SK-N-SH treated with all-trans-retinoic acid at 6 μM for 48 hours (cell line): ENCODE measurements around the gene TBC1D2B.
"Not testable (repeated sequence)": the region's sequence is repeated elsewhere in the genome, so short reads cannot be mapped to it uniquely, and the experiment has no call there.

Experiments used
- ATAC-seq: fragments of 200-7000 bp; cut with Tn5 transposase; 3 replicates; pipeline ENCODE4 v1.9.1; 2020; ENCODE audit warnings: mild to moderate bottlenecking, moderate library complexity
- ARNTL ChIP-seq: fragments of 450-650 bp; formaldehyde crosslinking; IDR thresholded peaks from 2 replicates; pipeline ENCODE4 v1.5.0; 2020; ENCODE audit warnings: low read depth, mild to moderate bottlenecking, moderate library complexity, borderline replicate concordance
- BACH2 ChIP-seq: fragments of 250-450 bp; sonication (Bioruptor Pico); IDR thresholded peaks from 2 replicates; pipeline ENCODE4 v1.9.0; 2021; ENCODE audit warnings: mild to moderate bottlenecking, borderline replicate concordance
- CREB5 ChIP-seq: fragments of 250-450 bp; sonication (Bioruptor Pico); IDR thresholded peaks from 2 replicates; pipeline ENCODE4 v1.5.1; 2020; ENCODE audit warnings: low read depth, mild to moderate bottlenecking, moderate library complexity
- CSDC2 ChIP-seq: fragments of 250-450 bp; sonication (Bioruptor Pico); IDR thresholded peaks from 2 replicates; pipeline ENCODE4 v1.5.0; 2020; ENCODE audit warnings: mild to moderate bottlenecking, moderate library complexity
- GLIS3 ChIP-seq: fragments of 250-450 bp; sonication (Bioruptor Pico); IDR thresholded peaks from 2 replicates; pipeline ENCODE4 v1.5.0; 2020; ENCODE audit warnings: mild to moderate bottlenecking, moderate library complexity
- ISL1 ChIP-seq: fragments of 250-450 bp; sonication (Bioruptor Pico); IDR thresholded peaks from 2 replicates; pipeline ENCODE4 v2.1.2; 2022; ENCODE audit warnings: mild to moderate bottlenecking, moderate library complexity
- OSR1 ChIP-seq: fragments of 250-450 bp; sonication (Bioruptor Pico); IDR thresholded peaks from 2 replicates; pipeline ENCODE4 v1.8.0; 2022; ENCODE audit warnings: moderate library complexity, mild to moderate bottlenecking, inconsistent platforms
- PATZ1 ChIP-seq: fragments of 250-450 bp; sonication (Bioruptor Pico); IDR thresholded peaks from 2 replicates; pipeline ENCODE4 v1.8.0; 2020; ENCODE audit warnings: mild to moderate bottlenecking, moderate library complexity, borderline replicate concordance
- POU6F1 ChIP-seq: fragments of 250-450 bp; sonication (Bioruptor Pico); IDR thresholded peaks from 2 replicates; pipeline ENCODE4 v1.8.0; 2021; ENCODE audit warnings: low read depth, mild to moderate bottlenecking, moderate library complexity, borderline replicate concordance
- PPARA ChIP-seq: fragments of 250-450 bp; sonication (Bioruptor Pico); IDR thresholded peaks from 2 replicates; pipeline ENCODE4 v1.5.0; 2020; ENCODE audit warnings: mild to moderate bottlenecking, borderline replicate concordance
- RARB ChIP-seq: fragments of 250-450 bp; sonication (Bioruptor Pico); IDR thresholded peaks from 2 replicates; pipeline ENCODE4 v1.8.0; 2021; ENCODE audit warnings: mild to moderate bottlenecking, moderate library complexity
- TCF4 ChIP-seq: fragments of 250-450 bp; sonication (Bioruptor Pico); IDR thresholded peaks from 2 replicates; pipeline ENCODE4 v1.8.0; 2021; ENCODE audit warnings: mild to moderate bottlenecking, moderate library complexity, borderline replicate concordance
- TSHZ2 ChIP-seq: fragments of 250-450 bp; sonication (Bioruptor Pico); IDR thresholded peaks from 2 replicates; pipeline ENCODE4 v1.5.0; 2020; ENCODE audit warnings: mild to moderate bottlenecking, moderate library complexity
- ZC3H10 ChIP-seq: fragments of 250-450 bp; sonication (Bioruptor Pico); IDR thresholded peaks from 2 replicates; pipeline ENCODE4 v1.5.1; 2021; ENCODE audit warnings: mild to moderate bottlenecking, moderate library complexity
- ZFP3 ChIP-seq: fragments of 250-450 bp; sonication (Bioruptor Pico); IDR thresholded peaks from 2 replicates; pipeline ENCODE4 v1.5.0; 2020; ENCODE audit warnings: mild to moderate bottlenecking, moderate library complexity
- ZNF565 ChIP-seq: fragments of 450-650 bp; formaldehyde crosslinking; conservative IDR thresholded peaks from 2 replicates; pipeline ENCODE4 v1.5.0; 2020; ENCODE audit warnings: low read depth, mild to moderate bottlenecking, moderate library complexity
- ZNF70 ChIP-seq: fragments of 450-650 bp; formaldehyde crosslinking; IDR thresholded peaks from 2 replicates; pipeline ENCODE4 v1.5.0; 2020; ENCODE audit warnings: mild to moderate bottlenecking, moderate library complexity
- ZNF8 ChIP-seq: fragments of 450-650 bp; formaldehyde crosslinking; IDR thresholded peaks from 2 replicates; pipeline ENCODE4 v1.5.0; 2020; ENCODE audit warnings: mild to moderate bottlenecking, moderate library complexity

Gene TBC1D2B

GRCh38 chr15:77982127-77982490, 95.4 kb downstream of the TBC1D2B start:
- TF ChIP-seq ZC3H10 (CRISPR knock-in tag) (no peak), ZFP3 (CRISPR knock-in tag) (no peak), PATZ1 (no peak), POU6F1 (CRISPR knock-in tag) (no peak), ZNF565 (CRISPR knock-in tag) (no peak), RARB (CRISPR knock-in tag) (no peak), CREB5 (CRISPR knock-in tag) (no peak), GLIS3 (CRISPR knock-in tag) (no peak), ARNTL (no peak), ZNF70 (no peak), ISL1 (CRISPR knock-in tag) (no peak), TSHZ2 (CRISPR knock-in tag) (no peak), TCF4 (CRISPR knock-in tag) (no peak), CSDC2 (no peak), ZNF8 (no peak), BACH2 (CRISPR knock-in tag) (no peak)
- ATAC-seq = no peak

- ATAC-seq = no peak
- TF ChIP-seq RARB (CRISPR knock-in tag) (no peak), TSHZ2 (CRISPR knock-in tag) (no peak)
- TF ChIP-seq, all 23 proteins: peak for 0
Observed at GRCh38 chr15:77981281-77982126, 96.0 kb downstream of the TBC1D2B start.

- not testable (repeated sequence) for ATAC-seq
Observed at GRCh38 chr15:77980674-77981073, 96.8 kb downstream of the TBC1D2B start.

GRCh38 chr15:77980098-77980497, 97.4 kb downstream of the TBC1D2B start:
- TF ChIP-seq ZNF565 (CRISPR knock-in tag) (no peak), BACH2 (CRISPR knock-in tag) (no peak), OSR1 (CRISPR knock-in tag) (no peak), PPARA (CRISPR knock-in tag) (no peak), RARB (CRISPR knock-in tag) (no peak)
- no peak for ATAC-seq

GRCh38 chr15:77979157-77979556, 98.4 kb downstream of the TBC1D2B start:
- not testable (repeated sequence) for ATAC-seq

GRCh38 chr15:77978759-77979145, 98.8 kb downstream of the TBC1D2B start:
- not testable (repeated sequence) for ATAC-seq

GRCh38 chr15:77977903-77978758, 99.4 kb downstream of the TBC1D2B start:
- not testable (repeated sequence) for ATAC-seq
